GM12878 (cell line): ENCODE data around the gene CDH15. TPM values are rescaled to one million over a fixed set of nuclear protein-coding genes. Genes with fewer than 3 reads are reported as not detected.

Experiments used
- ATAC-seq: fragments of 200-7000 bp; cut with Tn5 transposase; 3 replicates; pipeline ENCODE4 v1.9.1; 2020; ENCODE audit warnings: mild to moderate bottlenecking, moderate library complexity
- BruUV-seq: library from RNA; stranded (reverse); fragments of 400-500 nt; replicated peaks from 2 replicates; lab custom pipeline; 2021; lab: Mats Ljungman, UMichigan
- CTCF ChIA-PET: fragments of 300-600 bp; sonication (Branson Sonifier 250); formaldehyde crosslinking; extraction: SDS; loops from one replicate; lab custom pipeline; 2021; ENCODE audit warnings: inconsistent platforms; lab: Yijun Ruan, JAX
- POLR2A ChIA-PET: fragments of 350-600 bp; formaldehyde crosslinking; extraction: SDS; loops from one replicate; lab custom pipeline; 2021; ENCODE audit warnings: inconsistent platforms; lab: Charles Lee
- RAD21 ChIA-PET: fragments of 300-600 bp; sonication (Branson Sonifier 250); formaldehyde crosslinking; loops from one replicate; lab custom pipeline; 2023; ENCODE audit warnings: antibody characterized with exemption; ENCODE audit not compliant: unreplicated experiment; lab: Charles Lee
- SMC1A ChIA-PET: fragments of 300-600 bp; sonication (Branson Sonifier 250); formaldehyde crosslinking; loops from one replicate; lab custom pipeline; 2023; ENCODE audit not compliant: unreplicated experiment, uncharacterized antibody; lab: Charles Lee
- DNase-seq: peaks from one replicate; pipeline ENCODE4 v3.0.0-alpha.2; 2011; ENCODE audit warnings: low read depth, low spot score
- FAIRE-seq: peaks from 3 replicates; lab custom pipeline; 2011; peaks lifted over from hg19 to GRCh38; lab: Jason Lieb, UNC
- H2AFZ ChIP-seq: 2 replicates; pipeline ENCODE4 v1.6.0; 2011; ENCODE audit warnings: low read depth, low read length, control low read depth; ENCODE audit not compliant: control insufficient read depth
- H3K27ac ChIP-seq: 2 replicates; pipeline ENCODE4 v1.5.1; 2011; ENCODE audit warnings: control low read depth; ENCODE audit not compliant: control insufficient read depth, insufficient read depth
- H3K27me3 ChIP-seq, 2 experiments: replicated peaks in 1 of 2; 2 replicates each; pipeline versions ENCODE4 v1.6.0 to v1.6.1; 2011; ENCODE audit warnings: low read length in 1 of 2; ENCODE audit not compliant: control insufficient read depth in 2 of 2, insufficient read depth in 2 of 2
- H3K36me3 ChIP-seq, 2 experiments: 2 replicates each; pipeline ENCODE4 v1.5.1; 2011; ENCODE audit warnings: low read length in 1 of 2; ENCODE audit not compliant: control insufficient read depth in 2 of 2, insufficient read depth in 2 of 2
- H3K4me1 ChIP-seq: 2 replicates; pipeline ENCODE4 v1.6.1; 2011; ENCODE audit warnings: mild to moderate bottlenecking, low read length, moderate library complexity, mixed read lengths; ENCODE audit not compliant: control insufficient read depth, insufficient read depth
- H3K4me2 ChIP-seq: 2 replicates; pipeline ENCODE4 v1.6.0; 2011; ENCODE audit warnings: control low read depth; ENCODE audit not compliant: control insufficient read depth, insufficient read depth
- H3K4me3 ChIP-seq: fragments of 200-600 bp; sonication (generic); 2 replicates; pipeline ENCODE4 v1.5.1; 2016
- H3K79me2 ChIP-seq: 2 replicates; pipeline ENCODE4 v1.6.0; 2011; ENCODE audit warnings: low read length; ENCODE audit not compliant: control insufficient read depth, insufficient read depth
- H3K9ac ChIP-seq: 2 replicates; pipeline ENCODE4 v1.8.0; 2011; ENCODE audit warnings: low read length, control low read depth, mixed read lengths; ENCODE audit not compliant: control insufficient read depth, insufficient read depth
- H3K9me3 ChIP-seq: replicated peaks from 3 replicates; pipeline ENCODE4 v1.5.1; 2011; ENCODE audit warnings: mild to moderate bottlenecking, low read length; ENCODE audit not compliant: control insufficient read depth, insufficient read depth
- H4K20me1 ChIP-seq: 2 replicates; pipeline ENCODE4 v1.6.0; 2011; ENCODE audit not compliant: control insufficient read depth, insufficient read depth
- CREB1 ChIP-seq: IDR thresholded peaks from 2 replicates; pipeline ENCODE4 v1.6.1; 2012; ENCODE audit warnings: low read depth, mild to moderate bottlenecking, inconsistent platforms
- CREM ChIP-seq: IDR thresholded peaks from 2 replicates; pipeline ENCODE4 v1.6.1; 2014; ENCODE audit warnings: antibody characterized with exemption, low read depth
- CUX1 ChIP-seq: IDR thresholded peaks from 2 replicates; pipeline ENCODE4 v1.6.1; 2012; ENCODE audit warnings: improper control_type of control experiment, low read depth, low read length; ENCODE audit not compliant: insufficient replicate concordance
- IKZF1 ChIP-seq: fragments of 450-650 bp; conservative IDR thresholded peaks from 2 replicates; pipeline ENCODE4 v1.6.1; 2017; ENCODE audit warnings: antibody characterized with exemption, mild to moderate bottlenecking
- MAX ChIP-seq: IDR thresholded peaks from 2 replicates; pipeline ENCODE4 v1.6.1; 2012; ENCODE audit warnings: low read depth, low read length, improper control_type of control experiment
- MEF2A ChIP-seq: IDR thresholded peaks from 2 replicates; pipeline ENCODE4 v1.6.1; 2011; ENCODE audit warnings: low read depth, mild to moderate bottlenecking, low read length, moderate library complexity; ENCODE audit not compliant: insufficient read depth
- NFYA ChIP-seq: IDR thresholded peaks from 2 replicates; pipeline ENCODE4 v1.6.1; 2011; ENCODE audit warnings: low read depth, mild to moderate bottlenecking, low read length, improper control_type of control experiment, borderline replicate concordance
- POLR2A ChIP-seq: IDR thresholded peaks from 2 replicates; pipeline ENCODE4 v1.6.1; 2011; ENCODE audit warnings: low read depth, mild to moderate bottlenecking, low read length
- POLR2AphosphoS5 ChIP-seq: IDR thresholded peaks from 2 replicates; pipeline ENCODE4 v1.6.1; 2011; ENCODE audit warnings: mild to moderate bottlenecking, low read length, inconsistent platforms
- PRDM15 ChIP-seq: fragments of 450-650 bp; formaldehyde crosslinking; IDR thresholded peaks from 2 replicates; pipeline ENCODE4 v1.4.0; 2020; ENCODE audit warnings: mild to moderate bottlenecking, moderate library complexity
- RUNX3 ChIP-seq: IDR thresholded peaks from 2 replicates; pipeline ENCODE4 v1.6.1; 2012; ENCODE audit warnings: low read length, inconsistent platforms
- SIN3A ChIP-seq: IDR thresholded peaks from 2 replicates; pipeline ENCODE4 v1.6.1; 2012; ENCODE audit warnings: low read depth, low read length, improper control_type of control experiment
- SPI1 ChIP-seq: IDR thresholded peaks from 2 replicates; pipeline ENCODE4 v1.6.1; 2011; ENCODE audit warnings: low read depth, mild to moderate bottlenecking, low read length, moderate library complexity, borderline replicate concordance; ENCODE audit not compliant: insufficient read depth
- STAT1 ChIP-seq: fragments of 450-650 bp; conservative IDR thresholded peaks from 2 replicates; pipeline ENCODE4 v1.6.1; 2014; ENCODE audit warnings: antibody characterized with exemption, mild to moderate bottlenecking
- YY1 ChIP-seq: IDR thresholded peaks from 2 replicates; pipeline ENCODE4 v1.6.1; 2011; ENCODE audit warnings: low read depth, mild to moderate bottlenecking, low read length
- ZNF24 ChIP-seq: fragments of 450-650 bp; IDR thresholded peaks from 2 replicates; pipeline ENCODE4 v1.6.1; 2017; ENCODE audit warnings: antibody characterized with exemption, mild to moderate bottlenecking
- WGBS: methylation state at CpG from one replicate; pipeline ENCODE4 v1.1.6; 2016; ENCODE audit warnings: low lambda C conversion rate; ENCODE audit not compliant: insufficient replicate concordance, insufficient coverage; ENCODE audit errors: missing lambda C conversion rate; 5-methylcytosine and 5-hydroxymethylcytosine counted together
- in situ Hi-C: fragments of 300-500 bp; cut with MboI; formaldehyde crosslinking; loops from 9 replicates; pipeline ENCODE4 v1.14.3; 2018; ENCODE audit warnings: mixed read lengths
- intact Hi-C: fragments of 100-400 bp; cut with micrococcal nuclease; formaldehyde crosslinking; loops from one replicate; pipeline ENCODE4 v1.14.2; 2022; ENCODE audit not compliant: unreplicated experiment
- polyA plus RNA-seq, 11 experiments: library from polyadenylated mRNA; depleted of rRNA in 4 of 11; unstranded in 6 of 11; stranded (reverse) in 5 of 11; fragments of >200 nt; fragmentation: Nextera tagmentation in 4 of 11; fragmentation: Illumina TruSeq in 1 of 11; extraction: Ambion mirVana in 4 of 11; extraction: Trizol in 1 of 11; gene quantifications; 1 replicate in 1 of 11; 2 replicates in 10 of 11; pipeline versions ENCODE4 v1.2.1 to v1.2.3, GENCODE V29; 2011 to 2016; ENCODE audit warnings: inconsistent platforms in 2 of 11, missing spikeins in 2 of 11, low read depth in 1 of 11
- total RNA-seq, 4 experiments: library from RNA; depleted of rRNA in 3 of 4; stranded (reverse); fragments of >200 nt in 3 of 4; fragmentation: Illumina TruSeq in 1 of 4; extraction: Trizol in 1 of 4; gene quantifications; 2 replicates each; pipeline versions ENCODE4 v1.2.1 to v1.2.3, GENCODE V29; 2013 to 2021

The CDH15 gene
- total and polyA plus RNA-seq, 10 of the 15 experiments (the other 5 are each of a cell fraction or from before 2014, with no cell fraction given), result 0.02 to 0.06 TPM; not detected in 8

GRCh38 chr16:89176147-89176690 lies 4.7 kb downstream of the CDH15 start (continued):
- TF ChIP-seq SPI1, result no peak
- TF ChIP-seq CUX1, result no peak
- no peak for TF ChIP-seq ZNF24
- no peak for TF ChIP-seq YY1
- TF ChIP-seq STAT1, result no peak

GRCh38 chr16:89176717-89177116 lies 5.2 kb downstream of the CDH15 start:
- H3K27me3 ChIP-seq, result no peaks in the 10 kb centered on the region; a peak in 1 of 4 replicates
- BruUV-seq, result no TSS peak
- POLR2A ChIA-PET, result no interaction called here
- TF ChIP-seq RUNX3, result no peak
- no peak for TF ChIP-seq MEF2A
- no peak for TF ChIP-seq IKZF1
- no peak for TF ChIP-seq MAX
- TF ChIP-seq PRDM15 (CRISPR knock-in tag), result no peak
- TF ChIP-seq NFYA, result no peak
- no peak for TF ChIP-seq CREM
- no peak for TF ChIP-seq POLR2AphosphoS5
- TF ChIP-seq CREB1, result no peak
- TF ChIP-seq POLR2A, result no peak
- TF ChIP-seq SIN3A, result no peak

More at GRCh38 chr16:89176717-89177116, 5.2 kb downstream of the CDH15 start:
- no peaks in the 10 kb centered on the region for H3K79me2 ChIP-seq
- H3K27ac ChIP-seq, result no peak overlapping the region
- no peak for FAIRE-seq
- no peak for DNase-seq
- H3K4me1 ChIP-seq, result no peaks in the 10 kb centered on the region
- no peaks in the 10 kb centered on the region; the same call in 1 of the 2 replicates for H4K20me1 ChIP-seq
- no peaks in the 10 kb centered on the region for H3K9me3 ChIP-seq
- ChIA-PET RAD21 (no interaction called here), SMC1A (no interaction called here), CTCF (interaction anchor here (1.5 kb wide), 1 partner anchor 9 kb away, joined by 6 read pairs; no protein-coding TSS in a partner anchor)
- 51% methylated on average over 9 of the region's 9 CpGs for WGBS
- ATAC-seq, result no peak
- no peak overlapping the region for H2AFZ ChIP-seq
- no peak overlapping the region for H3K9ac ChIP-seq
- H3K4me3 ChIP-seq, result no peak overlapping the region
- no peak overlapping the region for H3K4me2 ChIP-seq
- in situ Hi-C loops (no loop called here), intact Hi-C loops (no loop called here)
- no peaks in the 10 kb centered on the region for H3K36me3 ChIP-seq
